Measurements from ENCODE around the gene TBK1. TPM values are rescaled to one million over a fixed set of nuclear protein-coding genes. Genes with fewer than 3 reads are reported as not detected.

The TBK1 gene
- polyA plus RNA-seq, 2 of the 4 experiments (the other 2 are of a cell fraction) = 29.3 to 52.5 TPM

DNA sequence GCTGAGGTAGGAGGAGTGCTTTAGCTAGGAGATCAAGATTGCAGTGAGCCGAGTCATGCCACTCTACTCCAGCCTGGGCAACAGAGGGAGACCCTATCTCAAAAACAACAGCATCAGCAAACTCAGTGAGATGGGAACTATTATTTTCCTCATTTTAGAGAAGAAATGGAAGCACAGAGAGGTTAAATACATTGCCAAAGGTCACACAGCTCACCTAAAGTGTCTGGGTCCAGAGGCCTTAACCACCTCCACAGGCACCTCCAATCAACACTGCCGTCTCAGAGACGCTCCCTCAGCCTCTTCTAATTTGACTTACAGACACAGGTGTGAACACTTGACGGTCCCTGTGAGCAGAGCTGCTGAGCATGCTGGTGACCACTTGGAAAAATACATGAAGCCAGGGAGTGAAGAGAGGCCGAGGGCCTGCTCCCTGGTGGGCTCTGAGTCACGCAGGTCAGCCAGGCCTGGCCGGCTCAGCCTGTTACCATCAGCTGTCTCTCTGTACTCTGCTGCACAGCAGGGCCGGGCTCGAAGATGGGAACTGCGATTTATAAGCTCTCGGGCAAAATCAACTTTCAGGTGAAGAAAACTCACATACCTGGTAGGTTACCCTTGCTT lies 80.9 kb downstream of the TBK1 start:
- Histone ChIP-seq H3K4me1 (no peaks in the 10 kb centered on the region), H3K4me3 (no peak overlapping the region), H3K27ac (no peak overlapping the region), H3K4me2 (no peak overlapping the region), H3K9me3 (no peaks in the 10 kb centered on the region)
- DNase-seq (ENCODE audit: low read depth in 1 of 2, low spot score in 1 of 2) (no peak), FAIRE-seq (no peak), ATAC-seq (no peak)
- 91% methylated on average over 11 of the region's 11 CpGs for WGBS (ENCODE audit: missing lambda C conversion rate)
- ChIA-PET POLR2A (no interaction called here), CTCF (interaction anchor here (0.6 to 6.1 kb wide), 4 partner anchors 13 to 164 kb away, joined by 3 to 27 read pairs (median 6); no protein-coding TSS in a partner anchor)
- TF ChIP-seq CBX2 (IDR thresholded peaks at IDR 0.05; ENCODE audit: borderline replicate concordance, low read depth) (no peak), RCOR1 (IDR thresholded peaks at IDR 0.05; ENCODE audit: low read depth, low read length) (no peak), MYC (IDR thresholded peaks at IDR 0.05; ENCODE audit: borderline replicate concordance, low read length) (no peak), RARB (CRISPR knock-in tag; IDR thresholded peaks at IDR 0.05) (no peak), HDAC2 (IDR thresholded peaks at IDR 0.05) (no peak), E2F6 (IDR thresholded peaks at IDR 0.05; ENCODE audit: borderline replicate concordance, low read depth) (no peak), HOXB13 (CRISPR knock-in tag; IDR thresholded peaks at IDR 0.05; ENCODE audit: low read depth) (no peak), EHF (CRISPR knock-in tag; IDR thresholded peaks at IDR 0.05) (no peak), CHD2 (IDR thresholded peaks at IDR 0.05; ENCODE audit: low read length, partially characterized antibody) (no peak), KDM1A (IDR thresholded peaks at IDR 0.05; ENCODE audit: low read depth) (no peak), JUN (IDR thresholded peaks at IDR 0.05) (no peak), CBX8 (IDR thresholded peaks at IDR 0.05) (no peak), GATA3 (IDR thresholded peaks at IDR 0.05; ENCODE audit: borderline replicate concordance) (no peak), MAFK (IDR thresholded peaks at IDR 0.05; ENCODE audit: partially characterized antibody) (no peak), JUNB (IDR thresholded peaks at IDR 0.05) (no peak), FOSL2 (IDR thresholded peaks at IDR 0.05) (no peak), FOSL2 (CRISPR knock-in tag; IDR thresholded peaks at IDR 0.05) (no peak)
- TF ChIP-seq, protein P1, sequence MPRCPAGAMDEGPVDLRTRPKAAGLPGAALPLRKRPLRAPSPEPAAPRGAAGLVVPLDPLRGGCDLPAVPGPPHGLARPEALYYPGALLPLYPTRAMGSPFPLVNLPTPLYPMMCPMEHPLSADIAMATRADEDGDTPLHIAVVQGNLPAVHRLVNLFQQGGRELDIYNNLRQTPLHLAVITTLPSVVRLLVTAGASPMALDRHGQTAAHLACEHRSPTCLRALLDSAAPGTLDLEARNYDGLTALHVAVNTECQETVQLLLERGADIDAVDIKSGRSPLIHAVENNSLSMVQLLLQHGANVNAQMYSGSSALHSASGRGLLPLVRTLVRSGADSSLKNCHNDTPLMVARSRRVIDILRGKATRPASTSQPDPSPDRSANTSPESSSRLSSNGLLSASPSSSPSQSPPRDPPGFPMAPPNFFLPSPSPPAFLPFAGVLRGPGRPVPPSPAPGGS (IDR thresholded peaks at IDR 0.05) = no peak
- TF ChIP-seq, protein P2, sequence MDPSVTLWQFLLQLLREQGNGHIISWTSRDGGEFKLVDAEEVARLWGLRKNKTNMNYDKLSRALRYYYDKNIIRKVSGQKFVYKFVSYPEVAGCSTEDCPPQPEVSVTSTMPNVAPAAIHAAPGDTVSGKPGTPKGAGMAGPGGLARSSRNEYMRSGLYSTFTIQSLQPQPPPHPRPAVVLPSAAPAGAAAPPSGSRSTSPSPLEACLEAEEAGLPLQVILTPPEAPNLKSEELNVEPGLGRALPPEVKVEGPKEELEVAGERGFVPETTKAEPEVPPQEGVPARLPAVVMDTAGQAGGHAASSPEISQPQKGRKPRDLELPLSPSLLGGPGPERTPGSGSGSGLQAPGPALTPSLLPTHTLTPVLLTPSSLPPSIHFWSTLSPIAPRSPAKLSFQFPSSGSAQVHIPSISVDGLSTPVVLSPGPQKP (IDR thresholded peaks at IDR 0.05; ENCODE audit: low read depth, low read length) = no peak
- TF ChIP-seq, protein P3, sequence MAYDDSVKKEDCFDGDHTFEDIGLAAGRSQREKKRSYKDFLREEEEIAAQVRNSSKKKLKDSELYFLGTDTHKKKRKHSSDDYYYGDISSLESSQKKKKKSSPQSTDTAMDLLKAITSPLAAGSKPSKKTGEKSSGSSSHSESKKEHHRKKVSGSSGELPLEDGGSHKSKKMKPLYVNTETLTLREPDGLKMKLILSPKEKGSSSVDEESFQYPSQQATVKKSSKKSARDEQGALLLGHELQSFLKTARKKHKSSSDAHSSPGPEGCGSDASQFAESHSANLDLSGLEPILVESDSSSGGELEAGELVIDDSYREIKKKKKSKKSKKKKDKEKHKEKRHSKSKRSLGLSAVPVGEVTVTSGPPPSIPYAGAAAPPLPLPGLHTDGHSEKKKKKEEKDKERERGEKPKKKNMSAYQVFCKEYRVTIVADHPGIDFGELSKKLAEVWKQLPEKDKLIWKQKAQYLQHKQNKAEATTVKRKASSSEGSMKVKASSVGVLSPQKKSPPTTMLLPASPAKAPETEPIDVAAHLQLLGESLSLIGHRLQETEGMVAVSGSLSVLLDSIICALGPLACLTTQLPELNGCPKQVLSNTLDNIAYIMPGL (CRISPR knock-in tag; IDR thresholded peaks at IDR 0.05; ENCODE audit: borderline replicate concordance) = no peak

GRCh38 chr12:64534672-64535199 lies 82.8 kb downstream of the TBK1 start:
- FAIRE-seq = no peak
- H3K4me1 ChIP-seq = no peaks in the 10 kb centered on the region
- ChIA-PET CTCF (interaction anchor here (1.4 to 6.1 kb wide), 4 partner anchors 14 to 162 kb away, joined by 4 to 27 read pairs (median 6); no protein-coding TSS in a partner anchor), POLR2A (no interaction called here)
- TF ChIP-seq SREBF2 (IDR thresholded peaks at IDR 0.05) (no peak), CTCF (IDR thresholded peaks at IDR 0.05) (no peak), ESRRA (IDR thresholded peaks at IDR 0.05; ENCODE audit: borderline replicate concordance, low read length) (no peak), JUN (IDR thresholded peaks at IDR 0.05) (no peak), POLR2A (IDR thresholded peaks at IDR 0.05; ENCODE audit: low read length) (no peak), JUNB (IDR thresholded peaks at IDR 0.05) (no peak), HOXB13 (CRISPR knock-in tag; IDR thresholded peaks at IDR 0.05; ENCODE audit: low read depth) (no peak), USF2 (IDR thresholded peaks at IDR 0.05) (no peak)
- H3K4me2 ChIP-seq = no peak overlapping the region
- no peaks in the 10 kb centered on the region for H3K9me3 ChIP-seq
- H3K27ac ChIP-seq = no peak overlapping the region
- no peak overlapping the region for H3K4me3 ChIP-seq
- 61% methylated on average over 6 of the region's 6 CpGs for WGBS (ENCODE audit: missing lambda C conversion rate)
- DNase-seq (ENCODE audit: low read depth in 1 of 2, low spot score in 1 of 2) = no peak
- no peak for ATAC-seq
